DMS 273 treated with DMSO at 0.1 percent for 48 hours (cell line): ENCODE measurements around the gene NPTN.

Experiments
- DNase-seq: peaks from one replicate; lab custom pipeline; 2025; lab: John Stamatoyannopoulos, UW

Gene NPTN

DNA sequence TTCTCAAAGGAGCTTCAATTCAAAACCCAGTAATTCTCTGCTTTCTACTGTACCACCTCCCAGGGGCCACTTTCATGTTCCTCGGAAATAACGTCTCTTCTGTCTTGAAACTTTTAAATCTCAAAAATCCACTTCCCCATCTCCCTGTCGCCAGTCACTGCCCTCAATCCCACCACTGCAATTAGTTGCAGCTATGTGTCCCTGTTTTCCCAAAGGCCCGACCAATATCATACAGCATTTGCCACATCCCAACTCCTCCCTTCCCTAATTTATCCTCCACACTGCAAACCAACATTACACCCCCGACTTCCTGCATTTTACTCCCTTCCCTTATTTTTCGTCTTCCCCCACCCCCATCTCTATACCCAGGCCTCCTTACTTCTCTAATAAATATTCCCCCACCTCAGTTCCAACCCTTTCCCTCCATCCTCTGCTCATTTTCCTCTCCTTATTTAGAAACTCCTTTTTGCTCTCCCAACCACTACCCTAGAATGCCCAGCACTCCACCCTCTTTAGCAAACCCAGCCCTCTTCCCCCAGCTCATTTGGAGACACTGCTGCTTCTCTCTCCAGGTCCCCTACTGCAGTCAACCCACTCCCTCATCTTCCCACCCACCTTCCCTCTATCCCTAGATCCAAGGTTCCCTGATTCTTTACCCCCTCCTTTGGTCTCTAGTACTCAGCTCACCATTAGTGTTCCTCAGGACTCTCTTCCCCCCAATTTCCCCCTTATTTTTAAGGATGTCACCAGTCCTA is 1.1 kb downstream of the NPTN start:
- no peak for DNase-seq

DNA sequence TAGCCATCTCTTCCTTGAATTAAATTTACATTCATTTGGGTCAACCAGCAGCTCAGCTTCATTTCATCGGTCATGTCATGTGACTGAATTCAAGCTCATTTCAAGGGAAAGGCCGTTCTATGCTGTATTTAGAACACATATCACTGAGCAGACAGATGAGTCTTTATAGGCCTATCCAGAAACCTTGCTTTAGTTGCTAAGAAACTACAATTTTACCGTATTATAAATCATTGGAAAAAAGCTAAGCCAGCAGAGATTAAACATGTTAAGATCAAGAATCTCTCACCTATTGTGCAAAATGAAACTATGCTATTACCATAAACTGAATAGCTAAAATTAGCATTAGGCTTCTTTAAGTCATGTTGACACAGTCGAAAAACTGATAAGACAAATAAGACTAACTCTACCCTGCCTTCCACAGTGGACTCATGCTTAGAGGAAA is 2.2 kb downstream of the NPTN start:
- no peak for DNase-seq

DNA sequence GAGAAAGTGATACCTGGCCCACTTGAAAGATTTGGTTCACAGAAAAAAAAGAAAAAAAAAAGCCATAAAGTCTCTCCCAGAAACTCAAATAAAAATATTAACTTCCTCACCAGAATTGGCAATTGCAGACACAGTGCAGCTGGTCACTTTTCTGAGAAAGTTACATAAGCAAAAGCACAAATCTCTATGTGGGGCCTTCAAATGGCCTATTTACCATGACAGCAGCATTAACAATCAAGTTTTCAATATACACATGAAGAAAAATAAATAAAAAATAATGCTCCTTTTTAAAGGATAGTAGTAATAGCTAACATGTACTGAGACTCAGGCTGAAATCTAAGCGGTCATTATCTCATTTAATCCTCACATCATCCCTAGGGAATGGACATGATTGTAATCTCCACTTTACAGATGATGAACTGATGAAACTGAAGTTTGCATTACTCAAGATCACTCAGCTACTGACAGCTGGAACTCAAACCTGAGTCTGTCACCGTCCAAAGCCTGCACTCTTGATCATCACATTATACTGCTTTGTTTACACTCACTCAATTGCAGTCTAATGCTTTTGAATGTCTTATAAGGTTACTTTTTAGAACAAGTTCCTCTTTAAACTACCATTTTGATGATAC is 3.3 kb downstream of the NPTN start:
- DNase-seq: no peak

DNA sequence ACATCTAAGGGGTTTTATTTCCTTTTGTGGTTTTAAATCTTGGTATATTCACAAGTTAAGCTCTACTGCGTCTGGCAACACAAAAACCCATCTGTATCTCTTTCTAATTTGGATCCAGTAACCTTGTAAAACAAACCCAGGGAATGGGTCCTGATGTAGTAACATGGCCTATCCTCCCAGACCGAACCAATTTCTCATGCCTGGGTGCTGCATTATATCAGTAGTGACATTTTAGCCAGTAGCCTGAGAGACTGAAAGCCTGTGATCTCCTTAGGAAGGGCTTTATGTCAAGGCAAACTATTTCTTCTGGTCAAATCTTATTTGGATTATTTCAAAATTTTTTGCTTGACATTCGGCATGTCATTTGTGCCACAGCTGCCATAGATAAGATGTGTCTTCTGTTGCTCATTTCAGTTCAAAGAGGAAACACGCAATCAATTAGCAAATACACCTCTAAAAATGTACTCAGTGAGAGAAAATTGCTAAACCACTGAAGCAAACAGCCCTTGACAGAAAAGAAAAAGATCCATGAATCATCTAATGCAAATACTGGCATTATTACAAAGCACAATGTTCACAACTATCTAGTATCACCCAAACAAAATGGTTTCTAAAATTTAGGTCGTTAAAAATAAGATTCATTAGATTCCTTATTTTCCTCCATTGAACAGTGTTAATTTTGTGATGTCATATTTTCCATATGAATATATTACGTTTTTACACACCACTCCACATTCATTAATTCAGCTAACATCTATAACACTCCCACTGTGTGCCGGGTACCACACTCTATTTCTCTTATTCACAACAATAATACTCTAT is 4.0 kb downstream of the NPTN start:
- DNase-seq: no peak

DNA sequence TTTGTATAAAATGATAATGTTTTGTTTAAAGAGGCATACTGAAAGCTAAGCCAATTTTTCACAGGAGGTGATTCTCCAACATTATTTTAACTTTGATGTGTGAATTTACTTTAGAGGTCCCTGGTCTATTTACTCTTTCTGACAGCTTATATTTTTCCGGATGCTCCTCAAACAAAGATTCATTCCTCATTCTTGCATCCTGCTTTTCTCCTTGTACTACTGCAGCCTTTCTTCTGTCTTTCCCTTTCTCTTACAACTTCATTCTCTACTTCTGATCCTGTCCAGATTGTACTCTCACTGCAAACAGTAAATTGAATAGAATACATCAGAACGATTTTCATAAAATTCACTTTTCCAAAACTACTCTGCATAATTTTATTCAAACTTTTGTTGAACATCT is 5.1 kb downstream of the NPTN start:
- no peak for DNase-seq

DNA sequence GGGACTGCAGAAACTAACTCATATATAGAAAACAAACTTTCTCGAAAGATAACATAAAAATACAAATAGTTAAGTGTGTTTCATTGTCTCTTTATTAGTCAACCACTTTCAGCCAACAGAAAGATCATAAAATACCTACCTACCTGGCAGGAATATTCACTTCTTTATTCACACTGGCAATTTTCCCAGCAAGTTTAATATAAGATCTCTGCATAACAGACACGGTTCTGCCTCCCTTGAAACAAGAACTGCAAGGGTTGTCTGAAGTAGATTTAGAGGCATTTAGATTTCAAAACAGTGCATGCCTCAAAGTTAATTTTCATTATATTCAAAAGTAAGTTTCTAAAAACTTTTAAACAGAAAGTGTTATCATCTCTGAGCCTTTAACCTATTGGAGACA is 7.1 kb downstream of the NPTN start:
- no peak for DNase-seq

DNA sequence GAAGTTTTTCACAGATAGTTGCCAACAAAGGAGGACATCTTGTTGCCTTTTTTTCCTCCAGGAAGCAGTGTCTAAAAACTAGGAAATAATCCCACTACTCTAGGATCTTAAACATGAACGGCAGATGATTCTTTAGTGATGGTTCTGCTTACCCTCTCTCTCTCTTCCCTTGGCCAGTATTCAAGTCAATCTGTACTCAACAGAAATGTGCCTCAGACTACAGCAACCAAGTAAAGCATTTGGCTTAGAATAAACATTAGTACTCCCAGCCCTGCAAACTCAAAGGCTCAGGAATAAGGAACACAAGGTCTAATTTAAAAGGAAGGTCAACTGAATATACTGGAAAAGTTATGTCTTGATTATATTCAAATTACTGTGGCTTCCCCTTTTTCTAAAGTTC is 8.7 kb downstream of the NPTN start:
- no peak for DNase-seq

DNA sequence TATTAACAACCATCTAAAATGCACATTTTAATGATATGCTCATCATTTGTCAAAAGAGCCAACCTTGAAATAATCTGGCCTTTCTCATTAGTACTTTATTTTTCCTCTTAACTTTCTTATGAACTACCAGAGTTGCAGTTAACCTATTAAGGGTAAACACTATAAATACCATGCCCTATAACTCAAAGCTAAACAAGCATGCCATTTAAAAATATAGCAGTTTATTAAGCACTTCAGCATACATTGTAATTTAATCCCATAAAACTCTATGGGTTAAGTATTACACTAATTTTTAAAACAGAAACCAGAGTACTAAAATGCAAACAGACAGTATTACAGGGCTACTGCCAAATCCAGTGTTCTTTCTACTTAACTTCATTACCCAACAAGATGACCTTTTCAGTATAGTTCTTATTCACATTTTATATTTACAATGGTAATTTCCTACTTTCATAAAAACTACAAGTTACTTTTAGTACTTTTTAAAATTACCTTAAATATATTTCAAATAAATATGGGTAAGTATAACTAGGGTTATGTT is 11.8 kb downstream of the NPTN start:
- no peak for DNase-seq

DNA sequence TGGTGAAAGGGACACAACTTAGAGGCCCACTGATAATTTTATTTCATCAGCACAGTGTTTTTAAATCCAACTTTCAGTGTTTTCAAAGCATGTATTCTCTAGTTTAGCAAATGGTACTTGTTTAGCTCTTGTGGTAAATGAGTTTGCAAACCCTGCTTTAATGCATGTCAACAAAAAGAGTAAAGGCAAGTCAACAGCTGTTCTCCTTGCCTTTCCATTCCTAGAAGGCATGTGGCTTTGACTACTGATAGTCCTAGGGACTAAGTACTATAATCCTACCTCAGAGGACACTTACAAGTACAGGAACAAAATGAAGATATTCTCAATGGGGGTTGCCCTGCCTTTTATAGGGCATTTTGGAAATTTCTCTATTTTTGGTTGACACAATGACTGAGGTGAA is 13.1 kb downstream of the NPTN start:
- DNase-seq: no peak

DNA sequence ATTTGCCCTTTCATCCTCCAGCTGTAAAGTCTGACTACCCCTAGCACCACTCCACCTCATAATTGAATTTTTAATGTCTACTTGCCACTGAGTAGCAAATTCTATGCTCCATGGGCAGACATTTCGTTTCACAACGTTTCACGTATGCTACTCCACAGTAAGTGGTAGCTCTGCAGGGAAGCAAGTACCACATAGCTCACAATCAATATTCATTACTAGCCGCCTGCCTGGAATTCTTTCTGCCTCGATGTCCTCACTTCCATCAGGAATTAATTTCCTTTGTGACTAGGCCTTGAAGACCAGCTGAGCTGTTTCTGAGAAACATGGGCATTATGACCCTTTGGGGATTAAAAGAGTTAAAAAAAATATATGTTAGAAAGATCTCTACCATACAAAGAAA is 15.3 kb downstream of the NPTN start:
- no peak for DNase-seq

DNA sequence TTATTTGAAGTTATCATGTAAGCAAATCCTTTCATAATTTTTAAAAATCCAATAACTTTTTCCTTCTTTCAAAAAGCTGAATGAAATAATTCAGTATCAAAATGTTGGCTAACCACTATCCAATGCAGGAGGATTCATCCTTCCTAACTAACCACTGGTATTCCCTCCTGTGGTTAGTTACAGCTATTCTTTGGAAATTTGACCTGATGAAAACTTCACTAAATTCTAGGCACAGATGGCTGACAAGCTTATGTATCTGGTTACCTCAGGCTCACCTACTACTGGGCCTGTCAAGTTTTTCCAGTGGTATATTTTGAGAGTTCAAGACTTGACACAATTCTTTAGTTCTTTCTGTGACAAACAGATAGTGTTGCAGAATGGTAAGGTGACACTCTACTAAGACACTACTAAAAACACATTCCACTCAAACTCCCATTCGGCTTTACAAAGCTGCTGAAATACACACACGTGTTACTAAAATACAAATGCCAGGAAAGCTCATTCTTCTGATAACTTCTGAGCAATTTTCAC is 15.8 kb downstream of the NPTN start:
- no peak for DNase-seq

DNA sequence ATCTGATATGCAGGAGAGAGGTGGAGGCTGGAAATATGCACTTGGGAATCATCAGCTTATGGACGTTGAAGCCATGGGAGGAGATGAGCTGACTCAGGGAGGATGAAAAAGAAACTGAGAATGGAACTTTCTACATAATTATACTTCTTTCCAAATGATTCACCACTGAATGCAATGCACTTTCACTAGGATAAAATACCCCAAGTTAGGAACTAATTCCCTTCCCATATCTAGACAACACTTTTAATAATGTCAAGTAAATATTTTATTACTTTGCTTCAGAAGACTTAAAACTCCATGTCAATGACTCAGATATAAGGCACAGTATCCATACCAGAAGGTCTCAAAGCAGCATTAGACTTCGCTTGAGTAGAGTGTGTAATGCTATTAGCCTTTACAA is 24.2 kb downstream of the NPTN start:
- no peak for DNase-seq

DNA sequence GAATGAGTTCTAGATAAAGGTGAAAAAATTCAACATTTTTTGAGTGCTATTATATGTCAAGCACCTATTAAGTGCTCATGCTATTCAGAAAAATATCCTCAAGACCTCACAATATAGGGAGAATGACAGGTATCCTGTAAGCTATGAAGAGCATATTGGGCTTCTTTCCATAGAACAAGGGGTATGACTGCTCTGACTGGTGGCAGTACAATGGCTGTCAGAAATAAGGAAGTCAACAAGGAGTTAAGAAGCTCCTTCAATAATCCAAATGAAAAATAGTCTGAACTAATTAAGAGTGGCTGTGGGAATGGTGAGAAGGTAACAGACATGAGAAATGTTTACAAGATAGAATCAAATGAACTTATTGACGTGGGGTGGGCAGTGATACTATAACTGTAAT is 24.7 kb downstream of the NPTN start:
- DNase-seq: no peak

DNA sequence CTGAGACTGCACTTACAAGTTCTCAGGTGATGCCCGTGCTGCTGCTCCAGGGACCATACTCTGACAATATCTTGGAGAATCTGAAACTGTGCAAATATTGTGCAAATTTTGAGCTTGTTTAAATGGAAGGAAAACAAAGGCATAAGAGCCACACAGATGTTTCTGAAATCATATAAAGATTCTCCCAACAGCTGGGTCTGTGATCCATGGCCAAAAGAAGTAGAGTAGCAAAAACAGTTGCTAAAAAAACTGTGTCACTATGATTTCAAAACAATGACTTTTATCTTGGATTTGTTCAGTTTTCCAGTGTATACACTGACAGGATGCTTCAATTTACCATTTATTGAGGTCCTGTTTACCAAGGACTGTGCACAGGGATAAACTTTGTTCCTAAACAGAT is 25.3 kb downstream of the NPTN start:
- DNase-seq: no peak

DNA sequence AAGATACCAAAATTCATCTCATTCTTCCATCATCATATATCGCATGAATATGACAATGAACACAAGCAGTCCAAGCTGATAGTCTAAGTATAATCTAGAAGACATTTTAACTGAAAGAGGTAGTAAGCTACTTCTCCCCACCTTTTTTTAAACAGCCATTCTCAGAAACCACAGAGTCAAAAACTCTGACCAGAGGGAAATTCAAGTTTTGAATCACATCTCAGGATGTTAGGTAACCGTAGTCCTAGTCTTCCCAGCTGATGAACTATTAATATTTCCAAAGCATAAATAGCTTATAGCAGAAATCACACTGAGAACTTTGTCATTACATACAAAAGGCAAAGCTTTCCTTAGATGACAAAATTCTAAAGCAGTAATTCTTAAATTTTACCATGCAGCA is 25.8 kb downstream of the NPTN start:
- no peak for DNase-seq

DNA sequence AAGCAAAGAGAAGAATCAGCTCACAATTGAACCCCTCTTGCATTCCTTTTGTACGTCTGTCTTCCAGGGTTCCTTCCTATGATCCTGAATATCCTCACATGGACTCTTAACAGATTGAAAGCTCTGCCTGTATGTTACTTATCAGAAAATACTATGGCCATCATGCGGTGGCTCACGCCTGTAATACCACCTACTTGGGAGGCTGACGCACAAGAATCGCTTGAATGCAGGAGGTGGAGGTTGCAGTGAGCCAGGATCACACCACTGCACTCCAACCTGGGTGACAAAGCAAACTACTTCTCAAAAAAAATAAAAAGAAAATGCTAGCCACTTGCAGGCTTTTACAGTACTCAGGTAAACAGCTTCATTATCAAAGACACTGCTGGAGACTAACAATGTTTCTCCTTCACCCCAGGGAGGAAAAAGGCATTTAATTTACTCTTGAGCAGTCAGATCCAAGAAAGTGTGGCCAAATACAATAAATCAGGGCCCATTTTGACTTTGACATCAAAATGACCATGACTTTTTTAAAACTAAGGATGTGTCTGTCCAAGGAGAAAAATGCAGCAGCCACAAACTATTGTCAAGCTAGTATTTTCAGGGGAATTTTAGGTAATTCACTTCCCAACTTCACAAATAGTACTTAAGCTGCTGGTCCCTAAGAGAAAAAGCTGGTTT is 27.3 kb downstream of the NPTN start:
- no peak for DNase-seq

DNA sequence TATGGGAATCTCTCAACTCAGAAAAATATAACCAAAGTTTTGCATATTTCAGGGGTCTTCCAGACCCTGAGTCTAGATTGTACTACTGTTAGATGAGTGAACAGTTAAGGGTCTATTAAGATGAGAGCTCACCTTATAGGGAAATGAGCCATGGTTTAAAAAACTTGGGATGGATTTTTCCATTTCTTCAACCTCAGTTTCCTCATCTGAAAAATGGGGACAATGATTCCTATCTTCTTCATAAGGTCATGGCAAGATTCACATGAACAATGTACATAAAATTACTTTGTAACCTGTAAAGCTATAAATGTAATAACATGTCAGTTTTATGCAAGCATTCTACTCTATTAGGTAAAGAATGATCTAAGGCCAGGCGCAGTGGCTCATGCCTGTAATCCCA is 28.7 kb downstream of the NPTN start:
- no peak for DNase-seq

DNA sequence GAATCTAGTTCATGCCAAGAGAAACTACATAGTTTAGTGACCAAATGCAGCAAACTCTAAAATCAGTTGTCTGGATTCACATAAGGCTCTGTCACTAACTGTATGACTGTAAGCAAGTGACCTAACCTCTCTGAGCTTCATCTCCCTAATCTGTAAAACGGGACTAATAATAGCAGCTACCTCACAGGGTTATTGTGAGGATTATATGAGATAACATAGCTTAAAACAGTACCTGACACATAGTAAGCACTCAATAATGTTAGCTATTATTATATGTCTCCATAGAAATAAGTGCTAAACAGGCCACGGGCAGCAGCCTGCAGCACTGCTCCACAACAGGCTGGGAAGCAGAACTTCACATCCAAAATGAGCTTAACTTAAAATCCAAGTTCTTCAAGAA is 30.2 kb downstream of the NPTN start:
- no peak for DNase-seq

DNA sequence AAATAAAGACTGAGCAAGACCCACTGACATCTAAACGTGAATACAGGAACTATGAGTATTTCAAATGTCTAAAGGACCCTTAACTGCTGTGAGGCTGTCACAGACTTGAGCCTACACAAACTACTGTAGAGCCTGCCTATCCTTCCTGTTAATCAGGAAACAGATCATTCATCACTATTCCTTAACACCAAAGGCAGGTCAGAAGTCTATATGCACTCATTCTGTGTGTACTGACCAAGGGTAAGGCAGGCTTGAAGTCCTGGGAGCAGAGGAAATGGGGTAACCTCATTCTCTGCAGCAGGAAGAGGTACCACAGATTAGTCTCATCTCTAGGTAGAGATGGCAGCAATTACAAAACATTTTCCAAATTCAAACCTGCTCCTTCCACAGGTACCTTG is 30.7 kb downstream of the NPTN start:
- DNase-seq: no peak

DNA sequence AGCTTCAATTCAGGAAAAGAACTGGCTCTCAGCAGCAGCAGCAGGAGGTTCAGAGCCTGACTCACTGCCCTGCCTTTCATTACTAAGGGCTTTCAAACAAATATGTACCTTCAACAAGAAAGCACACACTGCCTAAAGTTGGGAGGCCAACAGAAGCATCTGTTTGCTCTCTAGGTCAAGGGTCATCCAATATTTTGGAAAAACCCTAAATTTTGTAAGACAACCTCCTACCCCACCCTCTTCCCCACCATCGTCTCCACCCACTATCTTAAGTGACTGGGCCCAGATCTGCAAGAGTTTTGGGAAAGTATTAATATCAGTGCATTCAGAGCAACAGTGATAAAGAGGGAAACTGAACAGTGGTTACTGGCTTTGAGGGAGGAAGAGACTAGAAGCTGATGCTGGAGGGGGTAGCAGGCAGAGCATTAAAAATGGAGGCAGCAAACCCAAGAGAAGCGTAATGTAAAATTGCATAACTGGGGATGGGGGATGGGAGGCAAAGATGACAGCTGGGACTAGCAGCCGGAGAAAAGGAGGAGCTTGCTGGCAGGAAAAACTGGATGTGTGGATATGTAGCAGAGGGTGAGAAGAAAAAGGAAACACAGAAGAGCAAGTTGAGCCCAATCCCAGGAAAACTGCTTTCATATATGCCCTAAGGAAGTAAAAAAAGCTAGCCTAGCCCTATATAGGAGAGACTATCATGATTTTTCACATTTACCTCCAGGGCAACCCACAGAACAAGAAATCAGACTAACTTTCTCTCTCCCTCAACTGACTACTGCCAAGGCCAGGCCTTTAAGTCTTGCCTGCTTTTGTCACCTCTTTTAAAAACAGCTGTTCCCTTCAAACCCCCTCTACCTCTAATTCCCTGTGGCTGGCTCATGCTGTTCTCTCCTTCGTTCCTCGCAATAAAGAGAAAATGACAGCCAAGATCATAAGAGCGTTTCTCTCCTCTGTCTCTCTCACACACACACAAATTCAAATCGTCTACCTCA is 31.4 kb downstream of the NPTN start:
- peak; percentile 50 for DNase-seq
